ENCODE data around the gene CMC2. TPM values are rescaled to one million over a fixed set of nuclear protein-coding genes. Genes with fewer than 3 reads are reported as not detected.

Gene CMC2
- total RNA-seq = 38.1 and 44.2 TPM in 2 replicates

DNA sequence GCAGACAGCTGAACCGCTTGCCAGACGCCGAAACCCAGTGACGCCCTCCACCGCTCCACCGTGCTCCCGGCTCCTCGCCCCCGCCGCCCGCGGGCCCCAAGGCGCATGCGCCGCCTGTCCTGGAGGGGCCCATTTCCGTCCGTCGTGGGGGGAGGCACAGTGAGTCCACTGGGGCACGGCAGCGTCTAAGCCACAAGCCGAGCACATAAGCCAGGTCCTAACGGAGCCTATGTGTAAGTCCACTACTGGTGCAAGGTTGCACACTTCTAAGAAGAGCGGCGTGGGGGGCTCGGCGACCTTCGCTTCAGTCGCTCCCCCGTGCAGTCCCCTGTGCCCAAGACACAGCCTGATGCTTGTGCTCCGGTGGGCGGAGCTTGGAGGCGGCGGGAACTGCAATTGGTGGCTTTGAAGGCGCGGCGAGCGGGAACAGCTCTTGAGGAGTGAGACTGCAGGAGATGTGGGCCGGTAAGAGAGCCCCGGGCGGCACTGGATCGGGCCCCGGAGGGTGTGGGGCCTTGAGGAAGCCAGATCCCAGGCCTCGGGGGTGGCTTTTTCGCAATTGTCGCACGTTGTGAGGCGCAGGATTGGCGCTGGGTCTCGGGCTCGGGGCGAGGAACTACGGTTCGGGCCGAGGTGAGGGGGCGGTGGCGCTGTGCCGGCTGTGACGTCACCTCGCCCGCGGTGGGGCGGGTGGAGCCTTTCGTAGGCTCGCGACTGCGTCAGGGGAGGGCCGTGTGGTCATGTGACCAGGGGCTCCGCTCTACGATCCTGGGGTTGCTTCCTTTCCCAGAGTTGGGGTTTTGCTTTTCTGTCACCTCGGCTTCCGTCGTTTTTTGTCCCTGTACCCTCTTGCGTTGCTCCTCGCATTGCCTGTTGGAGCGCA lies at the start of gene CMC2, which contains the start of gene CENPN:
Gene CMC2, minus strand, starts transcription at position 73 of the 883 bp plus-strand sequence. CDS start 9,491 bp downstream, outside the sequence.
Gene CENPN, plus strand, starts transcription at position 402 of the 883 bp plus-strand sequence. CDS start 4,726 bp downstream, outside the sequence.

DNA sequence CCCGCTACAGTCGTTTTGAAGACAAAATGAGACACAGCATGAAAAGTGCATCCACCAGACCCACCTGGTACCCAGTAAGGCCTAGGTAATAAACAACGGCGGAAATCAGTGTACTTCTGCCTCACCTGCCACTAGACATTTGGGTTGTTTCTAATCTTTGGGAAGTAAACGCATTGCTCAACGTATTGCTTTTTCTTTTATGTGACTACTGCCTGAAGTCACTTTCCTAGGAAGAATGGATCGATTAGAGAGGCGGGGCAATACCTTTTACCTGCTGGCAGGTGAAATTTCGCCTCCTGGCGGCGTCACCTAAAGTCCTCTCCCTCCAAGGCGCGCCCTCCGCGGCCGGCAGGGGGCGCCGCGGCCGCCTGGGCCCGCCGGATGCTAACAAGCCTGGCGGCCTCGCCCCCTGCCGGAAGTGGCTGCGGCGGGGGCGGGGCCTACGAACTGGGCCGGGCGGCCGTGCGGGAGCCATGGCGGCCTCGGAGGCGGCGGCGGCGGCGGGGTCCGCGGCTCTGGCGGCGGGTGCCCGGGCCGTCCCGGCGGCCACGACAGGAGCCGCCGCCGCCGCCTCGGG lies 28.8 kb upstream of the CMC2 start, which contains the start of gene ATMIN:
Gene ATMIN, plus strand, starts transcription at position 445 of the 577 bp plus-strand sequence. Its CDS starts 29 bp downstream, at position 474.

Other genes starting within 250 kb of the CMC2 start
- 4.2 and 8.5 TPM in 2 replicates for gene CDYL2, start 202.3 kb downstream of the CMC2 start, total RNA-seq
- 13.1 and 36.1 TPM in 2 replicates for gene CENPN, start 329 bp upstream of the CMC2 start, total RNA-seq
- 49.3 and 50.0 TPM in 2 replicates for gene ATMIN, start 29.0 kb upstream of the CMC2 start, total RNA-seq
- 0.30 and 0.42 TPM in 2 replicates for gene C16orf46, start 70.4 kb upstream of the CMC2 start, total RNA-seq
- 11.6 and 16.0 TPM in 2 replicates for gene GCSH, start 89.5 kb upstream of the CMC2 start, total RNA-seq
- gene BCO1, start 231.8 kb upstream of the CMC2 start, total RNA-seq = not detected in 2 replicates